Thoracic aorta (tissue), 2 donors: ENCODE results near the gene NRXN3. TPM values are rescaled to one million over a fixed set of nuclear protein-coding genes. Genes with fewer than 3 reads are reported as not detected.

Source experiments
- ATAC-seq: fragments of 150-250 bp; one replicate; pipeline ENCODE4 v1.8.0; 2017; ENCODE audit warnings: low read depth; ENCODE audit not compliant: insufficient number of reproducible peaks, low FRiP score
- DNase-seq: peaks from one replicate; pipeline ENCODE4 v3.0.0-alpha.2; 2020; ENCODE audit warnings: low spot score
- H3K27ac ChIP-seq, 2 donors: fragments of 200-600 bp; sonication (generic); 1 replicate in 1 of 2; 2 replicates in 1 of 2; pipeline ENCODE4 v1.5.1; 2016; ENCODE audit warnings: mild to moderate bottlenecking in 2 of 2, moderate library complexity in 2 of 2
- H3K27me3 ChIP-seq: fragments of 200-600 bp; sonication (generic); replicated peaks from 2 replicates; pipeline ENCODE4 v1.6.0; 2016; ENCODE audit warnings: mild to moderate bottlenecking; ENCODE audit not compliant: insufficient read depth
- H3K36me3 ChIP-seq: fragments of 200-600 bp; sonication (generic); one replicate; pipeline ENCODE4 v1.5.1; 2016
- H3K4me1 ChIP-seq, 2 donors: fragments of 200-600 bp; sonication (generic); 1 replicate in 1 of 2; 2 replicates in 1 of 2; pipeline versions ENCODE4 v1.5.1 to v1.6.0; 2016; ENCODE audit warnings: low read depth in 2 of 2, mild to moderate bottlenecking in 1 of 2; ENCODE audit not compliant: control insufficient read depth in 1 of 2
- H3K4me3 ChIP-seq: fragments of 200-600 bp; sonication (generic); 2 replicates; pipeline ENCODE4 v1.5.1; 2016; ENCODE audit warnings: mild to moderate bottlenecking
- H3K9me3 ChIP-seq: fragments of 200-600 bp; sonication (generic); 2 replicates; pipeline ENCODE4 v1.5.1; 2016
- total RNA-seq, 2 donors: library from RNA; depleted of rRNA; stranded (reverse); fragments of >200 nt; gene quantifications; one replicate each; pipeline versions ENCODE4 v1.1.0 to v1.2.3, GENCODE V29; 2016
- TF ChIP-seq, protein P1 (sequence below): fragments of 200-600 bp; sonication (generic); IDR thresholded peaks from one replicate; pipeline ENCODE4 v1.5.1; 2019; ENCODE audit warnings: antibody characterized with exemption

The NRXN3 gene
- total RNA-seq, 2 donors from 2014 or later: 5.6 to 33.3 TPM

DNA sequence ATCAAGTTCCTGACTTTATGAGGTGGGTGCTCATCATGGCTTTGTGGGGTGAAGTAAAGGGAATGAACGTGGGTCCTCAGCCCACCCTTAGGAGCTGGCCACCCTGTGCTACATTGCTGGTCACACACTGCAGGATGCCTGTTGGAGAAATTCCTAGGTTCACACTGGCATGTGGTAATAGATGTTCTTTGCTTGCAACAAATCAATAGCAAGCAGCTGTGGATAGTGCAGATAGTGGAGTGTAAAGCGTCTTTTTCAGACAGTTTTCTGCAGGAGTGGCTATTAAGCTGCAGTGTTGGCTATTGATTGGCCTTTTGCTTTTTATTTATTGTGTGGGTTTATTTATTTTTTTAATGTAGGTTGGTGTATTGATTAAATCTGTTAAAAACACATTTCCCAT, 822.7 kb downstream of the NRXN3 start:
- H3K4me1 ChIP-seq: no peaks in the 10 kb centered on the region
- TF ChIP-seq, protein P1, sequence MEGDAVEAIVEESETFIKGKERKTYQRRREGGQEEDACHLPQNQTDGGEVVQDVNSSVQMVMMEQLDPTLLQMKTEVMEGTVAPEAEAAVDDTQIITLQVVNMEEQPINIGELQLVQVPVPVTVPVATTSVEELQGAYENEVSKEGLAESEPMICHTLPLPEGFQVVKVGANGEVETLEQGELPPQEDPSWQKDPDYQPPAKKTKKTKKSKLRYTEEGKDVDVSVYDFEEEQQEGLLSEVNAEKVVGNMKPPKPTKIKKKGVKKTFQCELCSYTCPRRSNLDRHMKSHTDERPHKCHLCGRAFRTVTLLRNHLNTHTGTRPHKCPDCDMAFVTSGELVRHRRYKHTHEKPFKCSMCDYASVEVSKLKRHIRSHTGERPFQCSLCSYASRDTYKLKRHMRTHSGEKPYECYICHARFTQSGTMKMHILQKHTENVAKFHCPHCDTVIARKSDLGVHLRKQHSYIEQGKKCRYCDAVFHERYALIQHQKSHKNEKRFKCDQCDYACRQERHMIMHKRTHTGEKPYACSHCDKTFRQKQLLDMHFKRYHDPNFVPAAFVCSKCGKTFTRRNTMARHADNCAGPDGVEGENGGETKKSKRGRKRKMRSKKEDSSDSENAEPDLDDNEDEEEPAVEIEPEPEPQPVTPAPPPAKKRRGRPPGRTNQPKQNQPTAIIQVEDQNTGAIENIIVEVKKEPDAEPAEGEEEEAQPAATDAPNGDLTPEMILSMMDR: no peak
- no peaks in the 10 kb centered on the region for H3K9me3 ChIP-seq
- H3K4me3 ChIP-seq: no peak overlapping the region
- no peaks in the 10 kb centered on the region for H3K27me3 ChIP-seq
- no peaks in the 10 kb centered on the region for H3K36me3 ChIP-seq
- no peak overlapping the region for H3K27ac ChIP-seq
- no peak for DNase-seq
- ATAC-seq: no peak

DNA sequence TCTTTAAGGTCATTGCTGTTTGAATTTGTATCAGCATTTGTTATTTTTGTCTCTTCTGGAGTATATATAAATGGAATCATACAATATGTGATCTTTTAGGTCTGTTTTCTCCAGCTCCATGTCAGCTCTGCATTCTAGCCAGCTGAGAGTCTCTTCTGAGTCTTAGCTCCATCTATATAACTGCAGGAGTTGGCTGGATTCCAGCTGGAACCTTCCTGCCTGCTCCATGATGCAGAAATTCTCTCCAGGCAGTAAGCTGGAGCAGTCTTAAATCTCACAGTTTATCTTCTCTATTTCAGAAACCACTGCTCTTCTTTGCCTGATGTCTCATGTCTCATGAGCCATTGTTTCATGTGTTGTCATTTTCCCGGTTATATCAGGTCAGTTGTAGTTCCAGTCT, 827.6 kb downstream of the NRXN3 start:
- no peak for DNase-seq
- H3K27me3 ChIP-seq: no peaks in the 10 kb centered on the region
- no peaks in the 10 kb centered on the region for H3K4me1 ChIP-seq
- TF ChIP-seq, protein P1: no peak
- no peak overlapping the region for H3K4me3 ChIP-seq
- ATAC-seq: no peak
- H3K27ac ChIP-seq: no peak overlapping the region
- no peaks in the 10 kb centered on the region for H3K36me3 ChIP-seq
- H3K9me3 ChIP-seq: no peaks in the 10 kb centered on the region

DNA sequence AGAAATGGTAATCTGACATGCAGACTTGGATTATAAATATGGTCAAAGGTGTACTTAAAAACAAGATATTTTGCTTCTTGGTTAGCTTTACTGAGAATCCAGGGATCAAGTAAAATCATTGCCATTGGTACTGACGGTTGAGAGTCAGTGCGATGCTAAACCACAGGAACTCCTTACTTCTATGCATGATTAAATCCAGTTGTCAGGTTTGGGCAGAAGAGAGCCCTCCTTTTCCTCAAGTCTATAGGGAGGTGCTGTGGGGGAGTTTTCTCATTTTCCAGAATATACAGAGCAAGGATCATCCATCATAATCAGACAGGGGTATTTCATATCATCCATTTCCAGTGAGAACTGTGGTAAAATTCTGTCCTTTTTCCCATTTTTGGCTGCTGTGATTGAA, 839.1 kb downstream of the NRXN3 start:
- no peaks in the 10 kb centered on the region for H3K4me1 ChIP-seq
- H3K36me3 ChIP-seq: no peaks in the 10 kb centered on the region
- TF ChIP-seq, protein P1: no peak
- H3K27ac ChIP-seq: no peak overlapping the region
- no peak for ATAC-seq
- H3K4me3 ChIP-seq: no peak overlapping the region
- no peaks in the 10 kb centered on the region for H3K27me3 ChIP-seq
- no peak for DNase-seq
- no peaks in the 10 kb centered on the region for H3K9me3 ChIP-seq

DNA sequence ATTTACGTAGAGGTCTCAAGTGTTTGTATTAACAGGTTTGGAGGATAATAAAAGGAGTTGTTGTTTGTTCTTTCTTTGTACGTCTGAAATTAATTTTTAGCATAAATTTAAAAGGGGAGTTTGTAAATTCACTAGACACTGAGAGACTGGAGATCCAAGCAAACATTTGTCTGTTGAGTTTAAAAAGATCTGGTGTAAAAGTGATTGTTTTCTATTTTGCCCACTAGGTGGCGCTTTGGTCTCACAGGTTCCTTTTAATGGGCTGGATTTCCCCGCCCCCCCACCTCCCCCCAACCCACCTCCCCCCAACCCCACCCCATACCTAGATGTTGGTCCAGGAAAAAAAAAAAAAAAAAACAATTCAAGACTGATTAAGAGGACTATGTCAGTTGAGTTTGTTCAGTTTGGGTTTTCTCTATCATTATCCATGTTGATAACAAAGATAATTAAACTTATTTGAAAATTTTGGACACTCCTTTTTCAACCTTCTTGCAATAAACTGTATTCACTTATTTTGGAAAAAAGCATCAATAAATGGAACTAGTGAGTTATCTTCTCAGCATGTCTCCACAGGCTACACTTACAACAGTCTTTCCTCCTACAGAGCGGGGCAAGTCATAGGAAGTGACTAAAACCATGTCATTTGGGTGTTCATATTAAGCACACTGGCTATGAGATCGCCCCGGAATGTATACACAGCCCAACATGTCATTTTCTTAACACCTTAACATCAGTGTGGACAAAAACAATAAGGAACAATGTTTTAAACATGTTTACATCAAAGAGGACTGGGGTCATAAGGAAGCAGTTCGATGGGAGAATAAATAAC, 841.1 kb downstream of the NRXN3 start:
- Histone ChIP-seq H3K9me3 (no peaks in the 10 kb centered on the region), H3K4me3 (no peak overlapping the region), H3K4me1 (no peaks in the 10 kb centered on the region), H3K36me3 (no peaks in the 10 kb centered on the region), H3K27ac (no peak overlapping the region), H3K27me3 (no peaks in the 10 kb centered on the region)
- DNase-seq (no peak), ATAC-seq (no peak)
- TF ChIP-seq, protein P1: peak; percentile 50

DNA sequence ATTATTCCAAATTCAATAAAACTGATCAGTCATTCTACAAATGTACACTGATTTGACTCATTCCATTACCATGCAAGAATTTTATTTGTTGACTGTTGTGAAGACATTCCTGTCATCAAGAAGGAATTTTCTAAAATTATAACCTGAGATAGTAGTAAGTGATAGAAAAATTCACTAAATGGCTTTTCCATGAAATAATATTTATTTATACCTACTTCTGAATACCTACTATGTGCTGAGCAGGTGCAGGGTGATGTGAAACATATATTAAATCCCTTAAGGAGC, 841.7 kb downstream of the NRXN3 start:
- no peaks in the 10 kb centered on the region for H3K36me3 ChIP-seq
- H3K27ac ChIP-seq: no peak overlapping the region

More for the DNA sequence above, 841.7 kb downstream of the NRXN3 start:
- ATAC-seq (no peak), DNase-seq (no peak)
- no peaks in the 10 kb centered on the region for H3K27me3 ChIP-seq
- H3K4me3 ChIP-seq: no peak overlapping the region
- H3K9me3 ChIP-seq: no peaks in the 10 kb centered on the region
- TF ChIP-seq, protein P1: no peak
- no peaks in the 10 kb centered on the region for H3K4me1 ChIP-seq
